K562 (cell line): ENCODE measurements around the gene GPAT2.

Experiments
- CXXC5 ChIP-seq: fragments of 250-450 bp; sonication (Bioruptor Pico); IDR thresholded peaks from 2 replicates; pipeline ENCODE4 v1.8.0; 2022; ENCODE audit warnings: inconsistent platforms, mild to moderate bottlenecking, moderate library complexity
- ERF ChIP-seq: fragments of 450-650 bp; formaldehyde crosslinking; IDR thresholded peaks from 2 replicates; pipeline ENCODE4 v1.4.0; 2020; ENCODE audit warnings: mild to moderate bottlenecking, mixed read lengths
- FOXJ3 ChIP-seq: sonication (generic); formaldehyde crosslinking; IDR thresholded peaks from 2 replicates; pipeline ENCODE4 v1.4.0; 2020; ENCODE audit warnings: mild to moderate bottlenecking, missing genetic modification reagents
- RBM25 ChIP-seq: fragments of 200-400 bp; formaldehyde crosslinking; IDR thresholded peaks from 2 replicates; pipeline ENCODE4 v1.6.1; 2018; ENCODE audit warnings: low read length, low read depth, moderate library complexity; ENCODE audit not compliant: severe bottlenecking
- SRF ChIP-seq, 2 experiments: fragments of 250-450, 450-650 bp in 1 of 2; sonication (Bioruptor Pico) in 1 of 2; sonication (generic) in 1 of 2; formaldehyde crosslinking; IDR thresholded peaks; 2 replicates each; pipeline versions ENCODE4 v1.5.0 to v1.5.1; 2020 to 2022; ENCODE audit warnings: mild to moderate bottlenecking in 1 of 2, missing genetic modification reagents in 1 of 2
- YY1 ChIP-seq, 3 experiments: IDR thresholded peaks; 2 replicates each; pipeline ENCODE4 v1.6.1; 2011; ENCODE audit warnings: low read length in 2 of 3, mild to moderate bottlenecking in 2 of 3, moderate library complexity in 2 of 3, borderline replicate concordance in 1 of 3, control low read depth in 1 of 3, low read depth in 1 of 3; ENCODE audit not compliant: insufficient read depth in 3 of 3, insufficient replicate concordance in 2 of 3, control insufficient read depth in 1 of 3, insufficient read length in 1 of 3; ENCODE audit errors: extremely low read depth in 1 of 3
- ZBTB1 ChIP-seq: sonication (generic); formaldehyde crosslinking; IDR thresholded peaks from 2 replicates; pipeline ENCODE4 v1.8.1; 2023; ENCODE audit warnings: missing genetic modification reagents, low read depth, mild to moderate bottlenecking, borderline replicate concordance
- ZNF121 ChIP-seq: sonication (generic); formaldehyde crosslinking; conservative IDR thresholded peaks from 2 replicates; pipeline ENCODE4 v1.8.0; 2022; ENCODE audit warnings: missing genetic modification reagents
- TF ChIP-seq, protein P1 (sequence below), 3 experiments: IDR thresholded peaks in 2 of 3; conservative IDR thresholded peaks in 1 of 3; 2 replicates each; pipeline ENCODE4 v1.5.1; 2011 to 2012; ENCODE audit warnings: low read length in 3 of 3, mild to moderate bottlenecking in 3 of 3, control low read depth in 2 of 3, improper control_type of control experiment in 1 of 3, inconsistent platforms in 1 of 3, low read depth in 1 of 3, mixed read lengths in 1 of 3, moderate library complexity in 1 of 3; ENCODE audit not compliant: insufficient read depth in 2 of 3
- TF ChIP-seq, protein P2 (sequence below): fragments of 250-450 bp; sonication (Bioruptor Pico); IDR thresholded peaks from 2 replicates; pipeline ENCODE4 v1.5.0; 2021; ENCODE audit warnings: mild to moderate bottlenecking, borderline replicate concordance

DNA sequence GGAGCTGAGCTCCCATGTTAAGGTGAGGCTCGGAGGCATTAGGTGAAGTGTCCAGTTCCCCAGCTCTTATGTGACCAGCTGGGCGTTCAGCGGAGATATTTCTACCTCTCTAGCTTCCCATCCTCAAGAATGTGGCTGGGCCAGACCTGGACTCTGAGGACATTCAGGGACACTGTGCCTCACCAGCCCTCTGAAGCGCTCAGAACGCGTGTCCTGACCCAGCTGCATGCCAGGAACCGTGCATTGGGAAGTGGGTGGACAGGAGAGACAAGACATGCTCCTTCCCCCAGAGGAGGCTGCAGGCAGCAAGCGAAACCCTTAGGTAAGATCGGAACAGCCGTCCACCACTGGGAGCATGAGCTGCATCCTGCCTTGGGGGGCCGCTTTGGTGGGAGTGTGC is 38.0 kb upstream of the GPAT2 start:
- TF ChIP-seq ERF (no peak), SRF (CRISPR knock-in tag; IDR thresholded peaks at IDR 0.05) (no peak), ZNF121 (CRISPR knock-in tag) (no peak), RBM25 (no peak), FOXJ3 (CRISPR knock-in tag) (no peak), CXXC5 (no peak), YY1 (IDR thresholded peaks at IDR 0.05; ENCODE audit: borderline replicate concordance in 1 of 3, control insufficient read depth in 1 of 3, extremely low read depth in 1 of 3, insufficient read depth in 3 of 3, insufficient read length in 1 of 3, insufficient replicate concordance in 2 of 3, low read depth in 1 of 3, low read length in 2 of 3) (no peak), ZBTB1 (CRISPR knock-in tag) (no peak)
- TF ChIP-seq, protein P1, sequence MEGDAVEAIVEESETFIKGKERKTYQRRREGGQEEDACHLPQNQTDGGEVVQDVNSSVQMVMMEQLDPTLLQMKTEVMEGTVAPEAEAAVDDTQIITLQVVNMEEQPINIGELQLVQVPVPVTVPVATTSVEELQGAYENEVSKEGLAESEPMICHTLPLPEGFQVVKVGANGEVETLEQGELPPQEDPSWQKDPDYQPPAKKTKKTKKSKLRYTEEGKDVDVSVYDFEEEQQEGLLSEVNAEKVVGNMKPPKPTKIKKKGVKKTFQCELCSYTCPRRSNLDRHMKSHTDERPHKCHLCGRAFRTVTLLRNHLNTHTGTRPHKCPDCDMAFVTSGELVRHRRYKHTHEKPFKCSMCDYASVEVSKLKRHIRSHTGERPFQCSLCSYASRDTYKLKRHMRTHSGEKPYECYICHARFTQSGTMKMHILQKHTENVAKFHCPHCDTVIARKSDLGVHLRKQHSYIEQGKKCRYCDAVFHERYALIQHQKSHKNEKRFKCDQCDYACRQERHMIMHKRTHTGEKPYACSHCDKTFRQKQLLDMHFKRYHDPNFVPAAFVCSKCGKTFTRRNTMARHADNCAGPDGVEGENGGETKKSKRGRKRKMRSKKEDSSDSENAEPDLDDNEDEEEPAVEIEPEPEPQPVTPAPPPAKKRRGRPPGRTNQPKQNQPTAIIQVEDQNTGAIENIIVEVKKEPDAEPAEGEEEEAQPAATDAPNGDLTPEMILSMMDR (IDR thresholded peaks at IDR 0.05 in 2 of 3, conservative IDR thresholded peaks at IDR 0.05 in 1 of 3; ENCODE audit: insufficient read depth in 2 of 3, low read depth in 1 of 3, low read length in 3 of 3), result no peak
- TF ChIP-seq, protein P2, sequence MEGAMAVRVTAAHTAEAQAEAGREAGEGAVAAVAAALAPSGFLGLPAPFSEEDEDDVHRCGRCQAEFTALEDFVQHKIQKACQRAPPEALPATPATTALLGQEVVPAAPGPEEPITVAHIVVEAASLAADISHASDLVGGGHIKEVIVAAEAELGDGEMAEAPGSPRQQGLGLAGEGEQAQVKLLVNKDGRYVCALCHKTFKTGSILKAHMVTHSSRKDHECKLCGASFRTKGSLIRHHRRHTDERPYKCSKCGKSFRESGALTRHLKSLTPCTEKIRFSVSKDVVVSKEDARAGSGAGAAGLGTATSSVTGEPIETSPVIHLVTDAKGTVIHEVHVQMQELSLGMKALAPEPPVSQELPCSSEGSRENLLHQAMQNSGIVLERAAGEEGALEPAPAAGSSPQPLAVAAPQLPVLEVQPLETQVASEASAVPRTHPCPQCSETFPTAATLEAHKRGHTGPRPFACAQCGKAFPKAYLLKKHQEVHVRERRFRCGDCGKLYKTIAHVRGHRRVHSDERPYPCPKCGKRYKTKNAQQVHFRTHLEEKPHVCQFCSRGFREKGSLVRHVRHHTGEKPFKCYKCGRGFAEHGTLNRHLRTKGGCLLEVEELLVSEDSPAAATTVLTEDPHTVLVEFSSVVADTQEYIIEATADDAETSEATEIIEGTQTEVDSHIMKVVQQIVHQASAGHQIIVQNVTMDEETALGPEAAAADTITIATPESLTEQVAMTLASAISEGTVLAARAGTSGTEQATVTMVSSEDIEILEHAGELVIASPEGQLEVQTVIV (CRISPR knock-in tag), result no peak
